Activated CD4-positive, alpha-beta memory T cell treated with anti-CD3 and anti-CD28 coated beads for 36 hours (primary cell): Measurements from ENCODE around the gene LIMCH1. TPM values are rescaled to one million over a fixed set of nuclear protein-coding genes. Genes with fewer than 3 reads are reported as not detected.

Experiments
- CTCF ChIA-PET: fragments of 350-600 bp; sonication (Branson Sonifier 250); formaldehyde crosslinking; loops from one replicate; lab custom pipeline; 2021; ENCODE audit warnings: antibody characterized with exemption, inconsistent platforms; lab: Charles Lee
- POLR2A ChIA-PET: fragments of 350-600 bp; sonication (Branson Sonifier 250); formaldehyde crosslinking; loops from one replicate; lab custom pipeline; 2021; ENCODE audit warnings: antibody characterized with exemption; lab: Charles Lee
- DNase-seq: peaks from one replicate; pipeline ENCODE4 v3.0.0-alpha.2; 2020
- H3K27ac Mint-ChIP-seq: one replicate; pipeline ENCODE4 v1.8.0; 2021; ENCODE audit warnings: mixed read lengths
- H3K27me3 Mint-ChIP-seq: one replicate; pipeline ENCODE4 v1.8.0; 2021; ENCODE audit warnings: mixed read lengths
- H3K36me3 Mint-ChIP-seq: one replicate; pipeline ENCODE4 v1.8.0; 2021; ENCODE audit warnings: mixed read lengths
- H3K4me1 Mint-ChIP-seq: one replicate; pipeline ENCODE4 v1.8.0; 2021; ENCODE audit warnings: low read depth, mixed read lengths
- H3K4me3 Mint-ChIP-seq: one replicate; pipeline ENCODE4 v1.8.0; 2021; ENCODE audit warnings: mild to moderate bottlenecking, mixed read lengths
- H3K9me3 Mint-ChIP-seq: one replicate; pipeline ENCODE4 v1.8.0; 2021; ENCODE audit warnings: mixed read lengths
- intact Hi-C: fragments of 100-400 bp; cut with micrococcal nuclease; formaldehyde crosslinking; loops from one replicate; pipeline ENCODE4 v1.15.1; 2023
- total RNA-seq, 2 experiments: library from RNA; stranded (reverse); gene quantifications; one replicate each; pipeline ENCODE4 v1.2.3, GENCODE V29; 2021

LIMCH1 gene
- total RNA-seq, 2 experiments from 2014 or later = not detected

DNA sequence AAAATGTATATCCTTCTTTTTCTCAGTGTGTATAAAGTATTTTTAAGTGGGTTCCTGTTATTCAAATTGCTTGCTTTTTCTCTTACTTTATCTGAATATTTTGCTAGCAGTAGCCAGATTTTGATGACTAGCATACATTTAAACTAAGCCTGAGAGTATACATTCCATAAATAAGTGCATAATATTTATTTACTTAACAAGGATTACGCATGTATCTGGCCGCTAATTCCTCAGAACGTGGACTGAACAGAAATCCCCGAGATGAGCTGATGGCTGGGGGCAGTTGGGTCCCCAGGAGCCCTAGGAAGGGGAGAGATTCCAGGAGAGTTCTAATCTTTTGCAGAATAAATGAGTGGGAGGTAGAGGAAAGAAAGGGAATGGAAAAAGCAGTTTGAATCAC, 119.6 kb downstream of the LIMCH1 start:
- Mint-ChIP-seq H3K27me3 (peaks cover 7% of the 10 kb centered on the region), H3K36me3 (no peaks in the 10 kb centered on the region), H3K4me3 (no peak overlapping the region), H3K27ac (no peak overlapping the region), H3K4me1 (no peaks in the 10 kb centered on the region), H3K9me3 (no peaks in the 10 kb centered on the region)
- intact Hi-C loops = no loop called here
- DNase-seq = no peak
- CTCF ChIA-PET = no interaction called here
- POLR2A ChIA-PET = no interaction called here

DNA sequence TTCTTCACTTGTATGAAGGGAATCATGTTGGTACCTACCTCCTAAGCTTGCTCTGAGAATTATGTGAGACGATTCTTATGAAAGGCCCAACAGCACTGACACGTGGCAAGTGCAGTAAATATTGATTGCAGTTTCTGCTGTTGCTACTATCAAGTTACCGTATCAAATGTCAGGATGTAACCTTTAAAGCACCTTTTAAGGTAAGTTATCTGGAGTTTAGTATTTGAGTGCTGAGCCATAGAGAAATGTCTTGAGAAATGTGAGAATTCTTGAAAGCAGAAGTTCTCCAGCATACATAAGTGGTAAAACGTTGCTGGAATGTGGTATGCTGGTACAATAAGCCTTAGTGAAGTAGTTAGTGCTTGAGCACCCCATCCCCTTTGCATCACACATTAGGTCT, 120.2 kb downstream of the LIMCH1 start:
- Mint-ChIP-seq H3K9me3 (no peaks in the 10 kb centered on the region), H3K27ac (no peak overlapping the region), H3K4me1 (no peaks in the 10 kb centered on the region), H3K36me3 (no peaks in the 10 kb centered on the region), H3K4me3 (no peak overlapping the region), H3K27me3 (peaks cover 10% of the 10 kb centered on the region)
- no peak for DNase-seq
- POLR2A ChIA-PET = no interaction called here
- intact Hi-C loops = no loop called here
- CTCF ChIA-PET = no interaction called here

DNA sequence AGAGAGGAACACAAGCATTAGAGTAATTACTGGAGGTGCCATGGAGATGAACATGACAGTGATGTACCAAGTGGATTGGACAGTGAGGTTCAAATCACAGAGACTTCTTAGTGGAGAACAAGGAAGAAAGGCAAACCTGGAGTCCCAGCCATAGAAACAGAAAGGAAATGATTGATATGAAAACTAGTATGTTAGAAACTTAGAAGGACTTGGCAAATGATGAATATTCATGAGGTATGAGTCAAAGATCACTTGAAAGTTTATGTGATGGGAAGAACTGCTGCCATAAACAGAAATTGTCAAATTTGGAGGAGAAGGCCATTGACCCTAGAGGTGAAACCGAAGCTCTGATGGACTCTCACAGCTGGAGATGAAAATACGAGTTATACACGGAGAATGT, 122.4 kb downstream of the LIMCH1 start:
- H3K27ac Mint-ChIP-seq = no peak overlapping the region
- DNase-seq = no peak
- no peaks in the 10 kb centered on the region for H3K4me1 Mint-ChIP-seq
- ChIA-PET CTCF (interaction anchor here (0.9 to 5.1 kb wide), 5 partner anchors 9 to 380 kb away, joined by 3 to 60 read pairs (median 8); no protein-coding TSS in a partner anchor), POLR2A (no interaction called here)
- H3K4me3 Mint-ChIP-seq = no peak overlapping the region
- H3K36me3 Mint-ChIP-seq = no peaks in the 10 kb centered on the region
- intact Hi-C loops = loop anchor here (2.0 kb wide), 2 partner anchors 734 to 752 kb away; no protein-coding TSS in a partner anchor
- H3K9me3 Mint-ChIP-seq = no peaks in the 10 kb centered on the region
- peaks cover 7% of the 10 kb centered on the region for H3K27me3 Mint-ChIP-seq

DNA sequence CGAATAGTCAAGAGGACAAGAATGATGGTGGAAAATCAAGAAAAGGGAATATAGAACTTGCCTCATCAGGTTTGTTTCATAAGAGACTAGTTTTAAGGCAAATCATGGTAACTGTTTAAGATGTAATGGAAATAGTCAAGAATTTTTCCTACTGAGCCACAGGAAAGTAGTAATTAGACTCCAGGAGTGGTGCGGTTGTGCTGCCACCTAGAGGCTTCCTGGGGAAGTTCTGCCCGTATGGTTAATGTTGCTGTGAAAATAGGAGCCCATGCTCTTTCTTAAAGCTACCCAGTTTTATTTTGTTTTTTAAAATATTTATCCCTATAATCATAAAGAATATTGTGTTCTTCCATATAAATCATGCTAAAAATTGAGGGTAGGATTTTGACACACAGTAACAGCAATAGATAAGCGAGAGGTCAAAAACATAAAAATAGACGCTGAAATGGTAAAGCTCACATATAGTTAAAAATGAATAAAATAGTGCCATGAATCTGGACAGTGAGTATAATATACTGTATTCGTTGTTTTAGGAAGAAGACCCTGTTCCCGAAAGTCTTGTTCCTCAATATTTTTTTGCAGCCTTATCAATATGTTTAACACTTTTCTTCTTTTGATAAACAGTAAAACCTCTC, 123.6 kb downstream of the LIMCH1 start:
- H3K27ac Mint-ChIP-seq = no peak overlapping the region
- H3K36me3 Mint-ChIP-seq = no peaks in the 10 kb centered on the region
- intact Hi-C loops = loop anchor here (1.0 to 2.0 kb wide), 3 partner anchors 380 to 753 kb away; no protein-coding TSS in a partner anchor

DNA sequence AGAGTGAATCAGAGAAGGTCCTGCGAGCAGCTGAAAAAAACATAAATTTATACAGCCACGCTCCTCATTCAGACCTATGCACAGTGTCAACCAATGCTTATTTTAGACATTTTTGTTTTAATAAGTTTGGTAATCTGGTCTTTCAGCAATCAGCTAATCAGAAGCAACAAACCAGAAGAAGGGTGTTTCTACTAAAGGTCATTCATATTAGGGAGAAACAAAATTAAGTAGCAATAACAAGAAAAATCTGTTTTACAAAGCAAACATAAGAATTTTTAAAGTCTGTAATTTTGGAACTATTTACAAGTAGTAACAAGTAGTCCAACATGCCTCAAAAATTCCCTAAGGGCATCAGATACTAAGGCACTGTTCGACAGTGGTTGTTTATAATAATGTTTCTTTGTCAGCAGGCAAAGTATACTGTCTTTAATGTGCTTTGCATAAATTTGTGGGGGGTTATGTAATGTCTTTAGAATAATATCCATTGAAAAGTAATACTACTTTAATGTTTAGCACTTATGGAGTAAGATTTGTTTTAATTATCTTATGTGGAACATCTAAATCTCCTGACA, 127.8 kb downstream of the LIMCH1 start:
- intact Hi-C loops = no loop called here
- Mint-ChIP-seq H3K36me3 (no peaks in the 10 kb centered on the region), H3K9me3 (no peaks in the 10 kb centered on the region), H3K27ac (no peak overlapping the region), H3K4me3 (no peak overlapping the region), H3K27me3 (peaks cover 6% of the 10 kb centered on the region), H3K4me1 (no peaks in the 10 kb centered on the region)
- ChIA-PET POLR2A (no interaction called here), CTCF (interaction anchor here (0.7 kb wide), 1 partner anchor 27 kb away, joined by 3 read pairs; no protein-coding TSS in a partner anchor)
- DNase-seq = no peak

More for the DNA sequence above, 123.6 kb downstream of the LIMCH1 start:
- POLR2A ChIA-PET = no interaction called here
- Mint-ChIP-seq H3K27me3 (peaks cover 10% of the 10 kb centered on the region), H3K9me3 (no peaks in the 10 kb centered on the region), H3K4me3 (no peak overlapping the region), H3K4me1 (no peaks in the 10 kb centered on the region)
- CTCF ChIA-PET = interaction anchor here (0.6 to 5.1 kb wide), 16 partner anchors 17 to 852 kb away, joined by 3 to 60 read pairs (median 4); no protein-coding TSS in a partner anchor
- peak; percentile 57 for DNase-seq

DNA sequence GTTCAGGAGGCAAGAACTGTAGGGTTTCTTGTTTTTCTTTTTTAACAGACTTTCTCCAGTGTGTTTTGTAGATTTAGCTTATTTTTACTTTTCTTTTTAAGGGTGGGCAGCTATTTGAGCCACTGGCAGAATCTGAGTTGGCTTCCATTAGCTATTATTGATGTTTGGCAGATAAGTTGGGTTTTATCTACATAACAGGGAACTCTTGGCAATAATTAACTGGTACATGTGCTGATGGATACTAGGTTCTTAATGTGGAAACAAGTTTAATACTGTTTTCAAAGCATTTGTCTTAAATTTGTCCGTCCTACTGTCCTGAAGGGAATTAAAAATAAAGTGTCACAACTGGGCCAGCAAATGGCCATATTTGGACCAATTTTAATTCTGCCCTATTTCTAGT, 130.1 kb downstream of the LIMCH1 start:
- no peaks in the 10 kb centered on the region for H3K36me3 Mint-ChIP-seq

DNA sequence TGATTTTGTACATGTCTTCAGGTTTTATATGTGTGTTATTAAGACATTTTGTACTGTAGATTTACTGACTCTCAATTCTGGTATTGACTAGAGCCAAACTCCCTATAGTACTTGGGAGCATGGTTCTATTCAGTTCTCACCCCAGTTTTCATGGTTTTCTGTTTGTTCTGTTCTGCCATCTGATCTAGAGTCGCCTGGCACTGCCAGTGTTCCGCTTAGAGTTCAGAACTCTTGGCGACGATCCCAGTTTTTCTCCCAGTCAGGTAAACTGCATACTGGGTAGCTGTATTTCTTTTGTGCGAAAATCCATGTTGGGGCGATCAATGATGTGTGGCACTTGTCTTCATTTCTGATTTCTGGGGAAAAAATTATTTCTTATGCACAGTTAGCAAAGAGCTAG, 132.6 kb downstream of the LIMCH1 start:
- Mint-ChIP-seq H3K27ac (no peak overlapping the region), H3K9me3 (no peaks in the 10 kb centered on the region), H3K36me3 (no peaks in the 10 kb centered on the region), H3K27me3 (peaks cover 2% of the 10 kb centered on the region), H3K4me3 (no peak overlapping the region), H3K4me1 (no peaks in the 10 kb centered on the region)
- intact Hi-C loops = no loop called here
- ChIA-PET POLR2A (no interaction called here), CTCF (no interaction called here)
- no peak for DNase-seq

More for the DNA sequence above, 130.1 kb downstream of the LIMCH1 start:
- intact Hi-C loops = no loop called here
- Mint-ChIP-seq H3K4me1 (no peaks in the 10 kb centered on the region), H3K27ac (no peak overlapping the region), H3K4me3 (no peak overlapping the region), H3K27me3 (peaks cover 2% of the 10 kb centered on the region), H3K9me3 (no peaks in the 10 kb centered on the region)
- DNase-seq = no peak
- CTCF ChIA-PET = interaction anchor here (0.7 kb wide), 1 partner anchor 219 kb away, joined by 3 read pairs; no protein-coding TSS in a partner anchor
- POLR2A ChIA-PET = no interaction called here

DNA sequence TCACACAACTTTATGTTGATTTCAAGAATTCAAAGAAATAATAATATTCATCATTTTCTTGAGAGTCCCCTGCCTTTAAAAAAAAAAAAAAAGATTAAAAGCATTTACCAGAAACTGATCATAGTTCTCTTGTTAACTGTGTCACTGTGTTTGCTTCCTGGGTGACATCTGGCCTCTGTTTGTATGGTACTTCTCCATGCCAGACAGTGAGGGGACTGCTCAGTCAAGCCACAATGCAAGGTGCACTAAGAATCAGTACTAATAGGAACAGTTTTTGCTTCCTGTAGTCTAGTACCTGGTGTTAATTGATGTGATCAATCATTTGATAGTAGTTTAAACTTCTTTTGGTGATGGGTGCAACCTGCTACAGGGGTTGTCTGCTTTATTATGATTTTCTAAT, 133.0 kb downstream of the LIMCH1 start:
- intact Hi-C loops = no loop called here
- Mint-ChIP-seq H3K36me3 (no peaks in the 10 kb centered on the region), H3K27ac (no peak overlapping the region), H3K4me3 (no peak overlapping the region), H3K27me3 (peaks cover 2% of the 10 kb centered on the region), H3K4me1 (no peaks in the 10 kb centered on the region), H3K9me3 (no peaks in the 10 kb centered on the region)
- POLR2A ChIA-PET = no interaction called here
- no peak for DNase-seq
- CTCF ChIA-PET = no interaction called here

DNA sequence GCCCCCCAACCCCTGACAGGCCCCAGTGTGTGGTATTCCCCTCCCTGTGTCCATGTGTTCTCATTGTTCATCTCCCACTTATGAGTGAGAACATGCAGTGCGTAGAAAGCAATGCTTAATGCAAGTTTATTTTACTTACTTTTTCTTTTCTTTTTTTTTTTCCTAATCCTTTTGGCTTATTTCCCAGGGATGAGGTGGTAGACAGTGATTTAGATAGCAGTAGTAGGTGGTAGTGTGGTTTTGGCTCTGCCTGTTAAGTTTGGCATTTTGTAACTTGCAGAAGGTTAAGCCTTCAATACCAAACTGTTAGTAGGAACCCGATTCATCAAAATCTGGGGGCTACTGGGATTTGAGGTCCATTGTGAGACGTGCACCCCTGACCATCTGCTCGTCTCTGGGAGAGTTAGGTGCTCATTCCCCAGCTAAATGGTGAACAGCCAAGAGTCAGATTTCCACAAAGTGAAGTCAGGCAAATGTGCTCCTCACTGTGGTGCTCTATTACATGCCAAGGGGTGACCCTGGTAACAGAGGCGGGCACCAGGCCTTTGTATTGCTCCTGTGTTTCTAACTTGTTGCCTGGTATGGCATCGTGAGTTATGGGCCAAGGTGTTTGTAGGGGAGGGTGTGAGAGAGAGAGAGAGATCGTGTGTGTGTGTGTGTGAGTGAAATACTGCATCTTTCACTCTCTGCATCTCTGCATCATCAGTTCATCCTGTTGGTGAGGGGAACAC, 140.3 kb downstream of the LIMCH1 start:
- CTCF ChIA-PET = no interaction called here
- no peaks in the 10 kb centered on the region for H3K4me1 Mint-ChIP-seq
- no peaks in the 10 kb centered on the region for H3K27me3 Mint-ChIP-seq
- no peak overlapping the region for H3K4me3 Mint-ChIP-seq
- H3K9me3 Mint-ChIP-seq = no peaks in the 10 kb centered on the region
- intact Hi-C loops = no loop called here
- no peaks in the 10 kb centered on the region for H3K36me3 Mint-ChIP-seq
- POLR2A ChIA-PET = no interaction called here
- no peak for DNase-seq
- no peak overlapping the region for H3K27ac Mint-ChIP-seq

DNA sequence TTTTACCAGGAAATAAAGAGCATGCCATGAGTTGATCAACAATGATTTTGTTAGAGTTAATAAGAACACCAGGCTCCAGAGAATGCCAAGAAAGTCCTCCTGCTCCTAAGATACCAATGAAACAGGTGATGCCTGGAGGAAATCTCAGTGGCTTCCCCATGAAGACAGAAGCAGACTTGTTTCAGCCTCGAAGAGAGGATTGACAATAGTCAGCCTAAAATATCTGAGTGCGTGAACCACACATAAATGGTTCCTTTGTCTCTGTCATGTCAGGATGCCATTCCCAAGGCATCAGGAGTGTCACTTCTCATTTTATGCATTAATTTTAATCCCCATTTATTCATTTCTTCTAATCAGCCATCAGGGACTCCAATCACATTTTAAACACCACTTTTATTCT, 141.0 kb downstream of the LIMCH1 start:
- H3K4me1 Mint-ChIP-seq = no peaks in the 10 kb centered on the region
- H3K27me3 Mint-ChIP-seq = no peaks in the 10 kb centered on the region
- H3K36me3 Mint-ChIP-seq = no peaks in the 10 kb centered on the region
- no peaks in the 10 kb centered on the region for H3K9me3 Mint-ChIP-seq
- H3K4me3 Mint-ChIP-seq = no peak overlapping the region
- CTCF ChIA-PET = no interaction called here
- POLR2A ChIA-PET = no interaction called here
- DNase-seq = no peak
- intact Hi-C loops = no loop called here
- no peak overlapping the region for H3K27ac Mint-ChIP-seq

DNA sequence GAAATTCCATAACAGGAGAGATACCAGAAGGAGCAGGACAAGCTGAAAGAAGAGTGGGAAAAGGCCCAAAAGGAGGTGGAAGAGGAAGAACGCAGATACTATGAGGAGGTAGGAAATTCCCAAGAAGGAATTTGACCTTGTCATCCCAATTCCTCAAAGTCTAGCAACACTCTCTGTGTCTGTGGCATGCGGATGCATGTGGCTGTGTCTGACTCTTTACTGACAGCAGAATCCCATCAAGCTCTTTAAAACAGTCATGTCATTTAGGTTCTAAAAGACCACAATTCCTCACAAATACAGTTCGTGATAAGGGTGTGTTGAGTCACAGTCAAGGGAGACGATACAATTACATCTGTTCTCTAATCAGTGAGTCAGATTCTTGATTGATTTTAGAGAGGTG, 142.0 kb downstream of the LIMCH1 start:
- CTCF ChIA-PET = no interaction called here

DNA sequence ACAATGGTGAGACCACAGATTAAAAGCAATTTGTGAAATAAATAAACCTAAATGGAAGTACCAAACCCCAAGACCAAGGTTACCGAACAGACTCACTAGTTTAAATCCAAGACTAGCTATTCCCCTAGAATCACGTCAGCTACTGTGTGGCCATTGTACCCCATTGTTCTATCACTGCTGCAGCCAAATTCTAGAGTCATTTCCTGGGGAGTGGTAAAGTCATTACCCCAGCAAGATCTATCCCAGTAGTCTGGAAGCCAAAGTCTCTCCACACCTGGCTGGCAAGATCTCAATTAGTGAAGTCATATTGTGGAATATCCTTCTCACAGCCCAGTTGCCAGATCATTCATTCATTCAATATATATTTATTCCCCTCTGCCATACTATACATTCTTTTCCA, 143.1 kb downstream of the LIMCH1 start:
- no peak for DNase-seq
- H3K36me3 Mint-ChIP-seq = no peaks in the 10 kb centered on the region
- no peaks in the 10 kb centered on the region for H3K4me1 Mint-ChIP-seq
- H3K27me3 Mint-ChIP-seq = peaks cover 2% of the 10 kb centered on the region
- CTCF ChIA-PET = no interaction called here
- H3K9me3 Mint-ChIP-seq = no peaks in the 10 kb centered on the region
- no peak overlapping the region for H3K27ac Mint-ChIP-seq
- POLR2A ChIA-PET = no interaction called here
- intact Hi-C loops = no loop called here
- no peak overlapping the region for H3K4me3 Mint-ChIP-seq

More for the DNA sequence above, 142.0 kb downstream of the LIMCH1 start:
- Mint-ChIP-seq H3K27ac (no peak overlapping the region), H3K4me3 (no peak overlapping the region), H3K36me3 (no peaks in the 10 kb centered on the region), H3K9me3 (no peaks in the 10 kb centered on the region), H3K4me1 (no peaks in the 10 kb centered on the region), H3K27me3 (no peaks in the 10 kb centered on the region)
- POLR2A ChIA-PET = no interaction called here
- intact Hi-C loops = no loop called here
- no peak for DNase-seq
